Measurements from ENCODE around the gene SMURF1. TPM values are rescaled to one million over a fixed set of nuclear protein-coding genes. Genes with fewer than 3 reads are reported as not detected.

The SMURF1 gene
- total RNA-seq, 1 donor from 2014 or later: 24.5 TPM

DNA sequence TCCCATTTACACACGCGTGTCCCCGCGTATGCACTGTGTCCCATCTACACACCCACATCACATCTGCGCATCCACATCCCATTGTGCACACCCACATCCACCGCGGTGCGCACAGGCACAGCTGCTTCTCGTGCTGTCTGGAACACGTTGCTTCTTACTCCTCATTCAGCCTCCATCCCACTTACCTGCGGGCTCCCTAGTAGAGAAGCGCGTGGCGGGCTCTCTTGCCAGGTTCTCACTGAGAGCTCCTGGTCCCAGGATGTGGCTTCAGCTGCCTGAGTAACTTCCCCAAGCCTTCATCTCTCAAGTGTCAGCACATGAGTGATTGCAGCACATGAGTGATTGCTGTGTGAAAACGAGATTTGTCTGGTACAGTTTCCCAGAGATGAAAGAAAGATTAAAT, 147.8 kb downstream of the SMURF1 start:
- H3K36me3 Mint-ChIP-seq (ENCODE audit: low read depth): peaks cover 12% of the 10 kb centered on the region
- TF ChIP-seq, protein P1, sequence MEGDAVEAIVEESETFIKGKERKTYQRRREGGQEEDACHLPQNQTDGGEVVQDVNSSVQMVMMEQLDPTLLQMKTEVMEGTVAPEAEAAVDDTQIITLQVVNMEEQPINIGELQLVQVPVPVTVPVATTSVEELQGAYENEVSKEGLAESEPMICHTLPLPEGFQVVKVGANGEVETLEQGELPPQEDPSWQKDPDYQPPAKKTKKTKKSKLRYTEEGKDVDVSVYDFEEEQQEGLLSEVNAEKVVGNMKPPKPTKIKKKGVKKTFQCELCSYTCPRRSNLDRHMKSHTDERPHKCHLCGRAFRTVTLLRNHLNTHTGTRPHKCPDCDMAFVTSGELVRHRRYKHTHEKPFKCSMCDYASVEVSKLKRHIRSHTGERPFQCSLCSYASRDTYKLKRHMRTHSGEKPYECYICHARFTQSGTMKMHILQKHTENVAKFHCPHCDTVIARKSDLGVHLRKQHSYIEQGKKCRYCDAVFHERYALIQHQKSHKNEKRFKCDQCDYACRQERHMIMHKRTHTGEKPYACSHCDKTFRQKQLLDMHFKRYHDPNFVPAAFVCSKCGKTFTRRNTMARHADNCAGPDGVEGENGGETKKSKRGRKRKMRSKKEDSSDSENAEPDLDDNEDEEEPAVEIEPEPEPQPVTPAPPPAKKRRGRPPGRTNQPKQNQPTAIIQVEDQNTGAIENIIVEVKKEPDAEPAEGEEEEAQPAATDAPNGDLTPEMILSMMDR (conservative IDR thresholded peaks at IDR 0.05): no peak
- no peak for DNase-seq (ENCODE audit: low read depth, low spot score)
- H3K27ac Mint-ChIP-seq (ENCODE audit: unreplicated experiment): no peak overlapping the region
- H3K27me3 Mint-ChIP-seq (ENCODE audit: low read depth): no peaks in the 10 kb centered on the region
- no peaks in the 10 kb centered on the region for H3K9me3 Mint-ChIP-seq
- no peaks in the 10 kb centered on the region for H3K4me1 Mint-ChIP-seq
- H3K4me3 Mint-ChIP-seq: no peak overlapping the region

DNA sequence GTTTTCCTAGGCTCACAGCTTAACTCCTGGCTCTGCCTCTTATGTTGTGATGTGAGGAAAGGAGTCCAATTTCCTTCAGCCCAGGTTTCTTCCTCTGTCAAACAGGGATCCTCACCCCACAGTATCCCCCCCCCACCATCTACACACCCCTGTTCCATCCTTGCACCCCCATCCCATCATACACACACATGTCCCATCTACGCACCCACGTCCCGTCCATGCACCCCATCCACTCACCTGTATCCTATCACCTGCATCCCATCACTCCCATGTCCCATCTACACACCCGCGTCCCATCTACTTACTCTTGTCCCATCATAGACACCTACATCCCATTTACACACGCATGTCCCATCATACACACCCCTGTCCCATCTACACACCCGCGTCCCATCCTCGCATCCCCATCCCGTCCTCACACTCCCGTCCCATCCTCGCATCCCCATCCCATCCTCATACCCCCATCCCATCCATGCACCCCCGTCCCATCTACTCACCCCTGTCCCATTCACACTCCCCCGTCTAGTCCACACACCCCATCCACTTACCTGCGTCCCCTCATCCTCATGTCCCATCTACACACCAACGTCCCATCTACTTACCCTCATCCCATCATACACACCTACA, 148.3 kb downstream of the SMURF1 start:
- TF ChIP-seq, protein P1 (conservative IDR thresholded peaks at IDR 0.05): no peak
- Mint-ChIP-seq H3K4me1 (no peaks in the 10 kb centered on the region), H3K4me3 (no peak overlapping the region), H3K36me3 (ENCODE audit: low read depth) (peaks cover 12% of the 10 kb centered on the region), H3K9me3 (no peaks in the 10 kb centered on the region), H3K27ac (ENCODE audit: unreplicated experiment) (no peak overlapping the region), H3K27me3 (ENCODE audit: low read depth) (no peaks in the 10 kb centered on the region)
- no peak for DNase-seq (ENCODE audit: low read depth, low spot score)

DNA sequence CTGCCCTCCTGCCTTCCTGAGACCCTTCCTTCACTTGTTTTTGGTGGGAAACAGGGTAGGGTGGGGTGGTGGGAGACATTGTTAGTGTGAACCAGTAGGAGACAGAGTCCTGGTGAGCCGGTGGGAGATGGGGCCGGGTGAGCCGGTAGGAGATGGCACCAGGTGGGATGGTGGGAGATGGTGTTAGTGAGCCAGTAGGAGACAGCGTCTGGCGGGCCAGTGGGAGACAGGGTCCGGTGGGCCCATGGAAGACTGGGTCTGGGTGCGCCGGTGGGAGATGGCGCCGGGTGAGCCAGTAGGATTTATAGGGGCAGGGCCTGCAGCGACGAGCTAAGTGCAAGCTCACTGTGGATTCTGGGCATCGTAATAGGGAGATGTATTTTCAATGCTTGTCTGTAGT, 148.8 kb downstream of the SMURF1 start:
- Mint-ChIP-seq H3K4me1 (no peaks in the 10 kb centered on the region), H3K27ac (ENCODE audit: unreplicated experiment) (no peak overlapping the region), H3K36me3 (ENCODE audit: low read depth) (peaks cover 14% of the 10 kb centered on the region)

DNA sequence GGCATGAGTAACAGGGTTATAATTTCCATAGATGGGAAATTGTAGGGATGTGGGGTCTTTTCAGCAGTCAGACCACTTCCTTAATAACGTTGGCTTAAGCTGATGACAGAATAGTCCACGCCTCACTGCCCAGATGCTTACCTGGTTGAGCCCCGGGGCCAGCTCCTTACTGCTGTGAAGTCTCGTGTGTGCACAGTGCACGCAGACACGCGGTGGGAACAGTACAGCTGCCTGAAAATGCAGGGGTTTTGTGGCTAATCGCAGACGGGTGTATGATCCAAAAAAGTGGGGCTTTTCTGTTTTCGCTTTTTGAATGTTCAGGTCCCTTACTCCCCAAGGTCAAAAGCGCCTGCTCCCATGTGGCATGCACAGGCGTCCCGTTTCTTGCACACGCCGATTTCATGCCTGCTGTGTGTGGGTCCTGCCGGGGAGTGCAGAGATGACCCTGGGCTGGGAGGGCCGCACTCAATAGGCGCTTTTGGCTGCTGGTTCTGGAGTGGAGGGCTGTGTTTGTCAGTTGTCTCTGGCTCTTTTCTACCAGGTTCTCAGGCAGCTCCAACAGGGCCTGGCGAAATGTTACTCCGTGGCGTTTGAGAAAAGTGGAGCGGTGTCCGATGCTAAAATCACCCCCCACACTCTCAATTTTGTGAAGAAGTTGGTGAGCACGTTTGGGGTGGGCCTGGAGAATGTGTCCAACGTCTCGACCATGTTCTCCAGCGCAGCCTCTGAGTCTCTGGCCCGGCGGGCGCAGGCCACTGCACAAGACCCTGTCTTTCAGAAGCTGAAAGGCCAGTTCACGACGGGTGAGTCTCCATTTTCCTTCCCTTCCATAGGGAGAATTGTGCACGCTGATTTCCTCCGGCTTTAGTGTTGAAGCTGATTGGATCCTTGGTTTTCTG, 149.6 kb downstream of the SMURF1 start:
- H3K27ac Mint-ChIP-seq (ENCODE audit: unreplicated experiment): no peak overlapping the region

More for the DNA sequence above, 148.8 kb downstream of the SMURF1 start:
- Mint-ChIP-seq H3K27me3 (ENCODE audit: low read depth) (no peaks in the 10 kb centered on the region), H3K4me3 (no peak overlapping the region), H3K9me3 (no peaks in the 10 kb centered on the region)
- TF ChIP-seq, protein P1 (conservative IDR thresholded peaks at IDR 0.05): no peak
- DNase-seq (ENCODE audit: low read depth, low spot score): no peak

DNA sequence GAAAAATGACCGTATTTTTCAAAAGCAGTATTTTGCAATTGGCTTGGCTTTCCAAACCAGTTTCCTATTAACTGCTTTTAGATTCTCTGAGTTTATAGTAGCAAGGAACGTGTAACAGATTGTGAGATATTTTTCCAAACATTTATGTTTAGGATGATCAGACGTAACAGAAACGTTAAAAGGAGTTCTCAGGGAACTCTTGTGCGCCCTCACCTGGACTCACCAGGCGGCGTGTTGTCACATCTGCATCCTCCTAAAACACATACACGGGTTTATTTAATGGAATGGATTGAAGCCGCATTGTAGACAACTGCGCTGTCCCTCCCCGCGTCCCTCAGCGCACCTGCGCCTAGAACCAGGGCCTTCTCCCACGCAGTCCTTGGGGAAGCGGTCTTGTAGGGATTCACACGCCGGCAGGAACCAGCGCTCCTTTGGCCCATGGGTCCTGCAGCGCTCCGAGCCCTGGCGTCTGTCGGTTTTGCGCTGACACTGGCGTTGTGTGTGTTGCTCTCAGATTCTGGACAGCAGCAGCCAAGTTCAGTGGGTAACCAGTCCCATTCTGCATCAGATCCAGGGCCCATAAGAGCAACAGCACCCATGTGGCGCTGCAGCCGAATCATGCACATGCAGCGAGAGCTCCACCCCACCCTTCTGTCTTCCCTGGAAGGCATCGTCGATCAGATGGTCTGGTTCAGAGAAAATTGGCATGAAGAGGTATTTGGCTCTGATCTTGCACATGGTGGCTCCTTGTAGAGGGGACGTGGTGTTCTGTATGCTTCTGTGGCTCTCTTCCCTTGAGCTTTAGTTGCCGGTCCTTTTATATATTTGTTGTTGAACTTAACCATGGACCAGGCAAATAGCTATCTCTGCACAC, 150.6 kb downstream of the SMURF1 start:
- Mint-ChIP-seq H3K36me3 (ENCODE audit: low read depth) (peaks cover 14% of the 10 kb centered on the region), H3K4me3 (no peak overlapping the region), H3K9me3 (no peaks in the 10 kb centered on the region), H3K27ac (ENCODE audit: unreplicated experiment) (no peak overlapping the region), H3K4me1 (no peaks in the 10 kb centered on the region), H3K27me3 (ENCODE audit: low read depth) (no peaks in the 10 kb centered on the region)
- DNase-seq (ENCODE audit: low read depth, low spot score): no peak
- TF ChIP-seq, protein P1 (conservative IDR thresholded peaks at IDR 0.05): no peak

More for the DNA sequence above, 149.6 kb downstream of the SMURF1 start:
- H3K4me1 Mint-ChIP-seq: no peaks in the 10 kb centered on the region
- H3K9me3 Mint-ChIP-seq: no peaks in the 10 kb centered on the region
- no peak for DNase-seq (ENCODE audit: low read depth, low spot score)
- TF ChIP-seq, protein P1 (conservative IDR thresholded peaks at IDR 0.05): no peak
- H3K4me3 Mint-ChIP-seq: no peak overlapping the region
- H3K36me3 Mint-ChIP-seq (ENCODE audit: low read depth): peaks cover 14% of the 10 kb centered on the region
- H3K27me3 Mint-ChIP-seq (ENCODE audit: low read depth): no peaks in the 10 kb centered on the region

Data from neural crest cell (in vitro differentiated cells).